Stomach (tissue), 4 donors: ENCODE results near the gene OS9.

ENCODE experiments used
- EP300 ChIP-seq: sonication (generic); formaldehyde crosslinking; IDR thresholded peaks from one replicate; pipeline ENCODE4 v1.6.1; 2017; ENCODE audit warnings: antibody characterized with exemption
- POLR2A ChIP-seq, 4 donors: fragments of 450-650 bp; IDR thresholded peaks; one replicate each; pipeline ENCODE4 v1.6.1; 2016; ENCODE audit warnings: antibody characterized with exemption in 4 of 4, control low read depth in 2 of 4, mild to moderate bottlenecking in 1 of 4, moderate library complexity in 1 of 4
- TF ChIP-seq, protein P1 (sequence below), 7 experiments: fragments of 450-650 bp in 4 of 7; fragments of 200-600 bp in 3 of 7; sonication (generic) in 3 of 7; IDR thresholded peaks; one replicate each; pipeline ENCODE4 v1.5.1; 2016 to 2019; ENCODE audit warnings: antibody characterized with exemption in 7 of 7, control low read depth in 2 of 7, mild to moderate bottlenecking in 1 of 7

DNA sequence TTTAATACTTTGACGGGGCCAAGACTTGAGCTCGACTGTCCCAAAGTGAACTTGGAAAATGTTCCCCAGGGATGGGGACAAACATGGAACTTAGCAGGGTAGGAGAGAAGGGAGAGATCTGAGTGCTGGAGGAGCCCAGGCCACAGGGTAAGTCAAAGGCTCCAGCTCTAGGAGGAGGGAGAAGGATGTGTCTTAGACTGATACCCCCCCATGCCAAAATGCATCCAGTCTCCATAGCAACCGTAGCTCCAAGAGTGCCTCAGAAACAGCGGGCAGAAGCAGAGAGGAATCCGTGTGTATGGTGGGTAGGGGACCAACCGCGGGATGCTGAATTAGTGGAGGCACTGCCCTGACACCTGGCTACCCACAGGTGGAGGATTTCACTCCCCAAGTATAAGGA is 45.5 kb downstream of the OS9 start:
- no peak for TF ChIP-seq EP300
- TF ChIP-seq, protein P1, sequence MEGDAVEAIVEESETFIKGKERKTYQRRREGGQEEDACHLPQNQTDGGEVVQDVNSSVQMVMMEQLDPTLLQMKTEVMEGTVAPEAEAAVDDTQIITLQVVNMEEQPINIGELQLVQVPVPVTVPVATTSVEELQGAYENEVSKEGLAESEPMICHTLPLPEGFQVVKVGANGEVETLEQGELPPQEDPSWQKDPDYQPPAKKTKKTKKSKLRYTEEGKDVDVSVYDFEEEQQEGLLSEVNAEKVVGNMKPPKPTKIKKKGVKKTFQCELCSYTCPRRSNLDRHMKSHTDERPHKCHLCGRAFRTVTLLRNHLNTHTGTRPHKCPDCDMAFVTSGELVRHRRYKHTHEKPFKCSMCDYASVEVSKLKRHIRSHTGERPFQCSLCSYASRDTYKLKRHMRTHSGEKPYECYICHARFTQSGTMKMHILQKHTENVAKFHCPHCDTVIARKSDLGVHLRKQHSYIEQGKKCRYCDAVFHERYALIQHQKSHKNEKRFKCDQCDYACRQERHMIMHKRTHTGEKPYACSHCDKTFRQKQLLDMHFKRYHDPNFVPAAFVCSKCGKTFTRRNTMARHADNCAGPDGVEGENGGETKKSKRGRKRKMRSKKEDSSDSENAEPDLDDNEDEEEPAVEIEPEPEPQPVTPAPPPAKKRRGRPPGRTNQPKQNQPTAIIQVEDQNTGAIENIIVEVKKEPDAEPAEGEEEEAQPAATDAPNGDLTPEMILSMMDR (IDR thresholded peaks at IDR 0.05), result no peak
- TF ChIP-seq POLR2A (IDR thresholded peaks at IDR 0.05), result no peak
